ENCODE data around the gene ZC3H4. TPM values are rescaled to one million over a fixed set of nuclear protein-coding genes. Genes with fewer than 3 reads are reported as not detected.
A peak's percentile ranks its signal among the peaks of the same experiment; 100 is the strongest.

Gene ZC3H4
- total and polyA plus RNA-seq, 9 of the 15 experiments (the other 6 are each of a cell fraction or from before 2014, with no cell fraction given): 2.2 to 75.6 (median 18.3) TPM

DNA sequence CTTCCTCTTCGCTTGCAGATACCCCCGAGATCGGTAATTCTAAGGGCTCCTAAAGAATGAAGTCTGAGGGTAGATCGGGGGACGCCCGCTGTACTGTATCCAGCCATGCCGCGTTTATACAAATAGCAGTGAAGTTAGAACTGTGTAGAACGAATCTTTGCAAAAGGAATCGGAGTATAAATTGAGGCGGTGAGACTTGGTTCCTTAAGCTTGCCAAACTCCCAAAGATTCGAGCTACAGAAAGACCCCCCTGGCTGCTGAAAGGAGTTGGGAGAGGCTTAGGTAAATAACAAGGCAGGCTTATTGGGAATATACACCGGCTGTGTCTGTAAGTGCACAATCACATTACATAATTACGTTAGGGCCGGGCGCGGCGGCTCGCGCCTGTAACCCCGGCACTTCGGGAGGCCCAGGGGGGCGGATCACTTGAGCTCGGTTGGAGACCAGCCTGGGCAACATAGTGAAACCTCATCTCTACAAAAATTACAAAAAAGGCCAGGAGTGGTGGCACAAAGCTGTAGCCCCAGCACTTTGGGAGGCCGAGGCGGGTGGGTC is 77.4 kb downstream of the ZC3H4 start (continued):
- TF ChIP-seq FOXK1 (CRISPR knock-in tag; IDR thresholded peaks at IDR 0.05; ENCODE audit: borderline replicate concordance) (0 out of 2 replicates have a peak, but pooled peaks have one; percentile 27), NFRKB (IDR thresholded peaks at IDR 0.05; ENCODE audit: low read depth) (no peak), NCOA1 (IDR thresholded peaks at IDR 0.05; ENCODE audit: low read depth) (0 out of 2 replicates have a peak, but pooled peaks have one; percentile 6), ZNF785 (CRISPR knock-in tag; IDR thresholded peaks at IDR 0.05) (no peak), PML (IDR thresholded peaks at IDR 0.05; ENCODE audit: low read length) (0 out of 2 replicates have a peak, but pooled peaks have one; percentile 19), FOXJ3 (CRISPR knock-in tag; IDR thresholded peaks at IDR 0.05) (no peak), CSDE1 (IDR thresholded peaks at IDR 0.05) (no peak), MCM5 (IDR thresholded peaks at IDR 0.05; ENCODE audit: low read depth) (no peak), FOXK2 (conservative IDR thresholded peaks at IDR 0.05 in 1 of 2, IDR thresholded peaks at IDR 0.05 in 1 of 2; ENCODE audit: low read depth in 2 of 2) (no peak), ZBTB1 (CRISPR knock-in tag; IDR thresholded peaks at IDR 0.05; ENCODE audit: borderline replicate concordance, low read depth) (no peak), ZNF24 (IDR thresholded peaks at IDR 0.05) (no peak)
- TF ChIP-seq, protein P1, sequence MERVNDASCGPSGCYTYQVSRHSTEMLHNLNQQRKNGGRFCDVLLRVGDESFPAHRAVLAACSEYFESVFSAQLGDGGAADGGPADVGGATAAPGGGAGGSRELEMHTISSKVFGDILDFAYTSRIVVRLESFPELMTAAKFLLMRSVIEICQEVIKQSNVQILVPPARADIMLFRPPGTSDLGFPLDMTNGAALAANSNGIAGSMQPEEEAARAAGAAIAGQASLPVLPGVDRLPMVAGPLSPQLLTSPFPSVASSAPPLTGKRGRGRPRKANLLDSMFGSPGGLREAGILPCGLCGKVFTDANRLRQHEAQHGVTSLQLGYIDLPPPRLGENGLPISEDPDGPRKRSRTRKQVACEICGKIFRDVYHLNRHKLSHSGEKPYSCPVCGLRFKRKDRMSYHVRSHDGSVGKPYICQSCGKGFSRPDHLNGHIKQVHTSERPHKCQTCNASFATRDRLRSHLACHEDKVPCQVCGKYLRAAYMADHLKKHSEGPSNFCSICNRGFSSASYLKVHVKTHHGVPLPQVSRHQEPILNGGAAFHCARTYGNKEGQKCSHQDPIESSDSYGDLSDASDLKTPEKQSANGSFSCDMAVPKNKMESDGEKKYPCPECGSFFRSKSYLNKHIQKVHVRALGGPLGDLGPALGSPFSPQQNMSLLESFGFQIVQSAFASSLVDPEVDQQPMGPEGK (CRISPR knock-in tag; IDR thresholded peaks at IDR 0.05; ENCODE audit: borderline replicate concordance): no peak
- TF ChIP-seq, protein P2, sequence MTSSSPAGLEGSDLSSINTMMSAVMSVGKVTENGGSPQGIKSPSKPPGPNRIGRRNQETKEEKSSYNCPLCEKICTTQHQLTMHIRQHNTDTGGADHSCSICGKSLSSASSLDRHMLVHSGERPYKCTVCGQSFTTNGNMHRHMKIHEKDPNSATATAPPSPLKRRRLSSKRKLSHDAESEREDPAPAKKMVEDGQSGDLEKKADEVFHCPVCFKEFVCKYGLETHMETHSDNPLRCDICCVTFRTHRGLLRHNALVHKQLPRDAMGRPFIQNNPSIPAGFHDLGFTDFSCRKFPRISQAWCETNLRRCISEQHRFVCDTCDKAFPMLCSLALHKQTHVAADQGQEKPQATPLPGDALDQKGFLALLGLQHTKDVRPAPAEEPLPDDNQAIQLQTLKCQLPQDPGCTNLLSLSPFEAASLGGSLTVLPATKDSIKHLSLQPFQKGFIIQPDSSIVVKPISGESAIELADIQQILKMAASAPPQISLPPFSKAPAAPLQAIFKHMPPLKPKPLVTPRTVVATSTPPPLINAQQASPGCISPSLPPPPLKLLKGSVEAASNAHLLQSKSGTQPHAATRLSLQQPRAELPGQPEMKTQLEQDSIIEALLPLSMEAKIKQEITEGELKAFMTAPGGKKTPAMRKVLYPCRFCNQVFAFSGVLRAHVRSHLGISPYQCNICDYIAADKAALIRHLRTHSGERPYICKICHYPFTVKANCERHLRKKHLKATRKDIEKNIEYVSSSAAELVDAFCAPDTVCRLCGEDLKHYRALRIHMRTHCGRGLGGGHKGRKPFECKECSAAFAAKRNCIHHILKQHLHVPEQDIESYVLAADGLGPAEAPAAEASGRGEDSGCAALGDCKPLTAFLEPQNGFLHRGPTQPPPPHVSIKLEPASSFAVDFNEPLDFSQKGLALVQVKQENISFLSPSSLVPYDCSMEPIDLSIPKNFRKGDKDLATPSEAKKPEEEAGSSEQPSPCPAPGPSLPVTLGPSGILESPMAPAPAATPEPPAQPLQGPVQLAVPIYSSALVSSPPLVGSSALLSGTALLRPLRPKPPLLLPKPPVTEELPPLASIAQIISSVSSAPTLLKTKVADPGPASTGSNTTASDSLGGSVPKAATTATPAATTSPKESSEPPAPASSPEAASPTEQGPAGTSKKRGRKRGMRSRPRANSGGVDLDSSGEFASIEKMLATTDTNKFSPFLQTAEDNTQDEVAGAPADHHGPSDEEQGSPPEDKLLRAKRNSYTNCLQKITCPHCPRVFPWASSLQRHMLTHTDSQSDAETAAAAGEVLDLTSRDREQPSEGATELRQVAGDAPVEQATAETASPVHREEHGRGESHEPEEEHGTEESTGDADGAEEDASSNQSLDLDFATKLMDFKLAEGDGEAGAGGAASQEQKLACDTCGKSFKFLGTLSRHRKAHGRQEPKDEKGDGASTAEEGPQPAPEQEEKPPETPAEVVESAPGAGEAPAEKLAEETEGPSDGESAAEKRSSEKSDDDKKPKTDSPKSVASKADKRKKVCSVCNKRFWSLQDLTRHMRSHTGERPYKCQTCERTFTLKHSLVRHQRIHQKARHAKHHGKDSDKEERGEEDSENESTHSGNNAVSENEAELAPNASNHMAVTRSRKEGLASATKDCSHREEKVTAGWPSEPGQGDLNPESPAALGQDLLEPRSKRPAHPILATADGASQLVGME (CRISPR knock-in tag; IDR thresholded peaks at IDR 0.05): no peak
- TF ChIP-seq, protein P3, sequence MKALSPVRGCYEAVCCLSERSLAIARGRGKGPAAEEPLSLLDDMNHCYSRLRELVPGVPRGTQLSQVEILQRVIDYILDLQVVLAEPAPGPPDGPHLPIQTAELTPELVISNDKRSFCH (CRISPR knock-in tag; IDR thresholded peaks at IDR 0.05): no peak
- TF ChIP-seq, protein P3 (tag; IDR thresholded peaks at IDR 0.05): no peak
- TF ChIP-seq, protein P4, sequence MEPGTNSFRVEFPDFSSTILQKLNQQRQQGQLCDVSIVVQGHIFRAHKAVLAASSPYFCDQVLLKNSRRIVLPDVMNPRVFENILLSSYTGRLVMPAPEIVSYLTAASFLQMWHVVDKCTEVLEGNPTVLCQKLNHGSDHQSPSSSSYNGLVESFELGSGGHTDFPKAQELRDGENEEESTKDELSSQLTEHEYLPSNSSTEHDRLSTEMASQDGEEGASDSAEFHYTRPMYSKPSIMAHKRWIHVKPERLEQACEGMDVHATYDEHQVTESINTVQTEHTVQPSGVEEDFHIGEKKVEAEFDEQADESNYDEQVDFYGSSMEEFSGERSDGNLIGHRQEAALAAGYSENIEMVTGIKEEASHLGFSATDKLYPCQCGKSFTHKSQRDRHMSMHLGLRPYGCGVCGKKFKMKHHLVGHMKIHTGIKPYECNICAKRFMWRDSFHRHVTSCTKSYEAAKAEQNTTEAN (CRISPR knock-in tag; IDR thresholded peaks at IDR 0.05): no peak
- TF ChIP-seq, protein P5, sequence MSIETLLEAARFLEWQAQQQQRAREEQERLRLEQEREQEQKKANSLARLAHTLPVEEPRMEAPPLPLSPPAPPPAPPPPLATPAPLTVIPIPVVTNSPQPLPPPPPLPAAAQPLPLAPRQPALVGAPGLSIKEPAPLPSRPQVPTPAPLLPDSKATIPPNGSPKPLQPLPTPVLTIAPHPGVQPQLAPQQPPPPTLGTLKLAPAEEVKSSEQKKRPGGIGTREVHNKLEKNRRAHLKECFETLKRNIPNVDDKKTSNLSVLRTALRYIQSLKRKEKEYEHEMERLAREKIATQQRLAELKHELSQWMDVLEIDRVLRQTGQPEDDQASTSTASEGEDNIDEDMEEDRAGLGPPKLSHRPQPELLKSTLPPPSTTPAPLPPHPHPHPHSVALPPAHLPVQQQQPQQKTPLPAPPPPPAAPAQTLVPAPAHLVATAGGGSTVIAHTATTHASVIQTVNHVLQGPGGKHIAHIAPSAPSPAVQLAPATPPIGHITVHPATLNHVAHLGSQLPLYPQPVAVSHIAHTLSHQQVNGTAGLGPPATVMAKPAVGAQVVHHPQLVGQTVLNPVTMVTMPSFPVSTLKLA (conservative IDR thresholded peaks at IDR 0.05): no peak
